HCT116 (cell line): Measurements from ENCODE around the gene FCHSD2. TPM values are rescaled to one million over a fixed set of nuclear protein-coding genes. Genes with fewer than 3 reads are reported as not detected.

Experiments
- ATAC-seq: fragments of 200-7000 bp; cut with Tn5 transposase; 2 replicates; pipeline ENCODE4 v1.9.1; 2020; ENCODE audit warnings: mild to moderate bottlenecking, moderate library complexity
- BruUV-seq: library from RNA; stranded (reverse); fragments of 400-500 nt; replicated peaks from 2 replicates; lab custom pipeline; 2021; lab: Mats Ljungman, UMichigan
- CTCF ChIA-PET: fragments of 300-600 bp; sonication (Branson Sonifier 250); formaldehyde crosslinking; loops from one replicate; lab custom pipeline; 2021; ENCODE audit warnings: antibody characterized with exemption; lab: Charles Lee
- POLR2A ChIA-PET: fragments of 300-600, 350-600 bp; sonication (Branson Sonifier 250); formaldehyde crosslinking; loops from one replicate; lab custom pipeline; 2021; ENCODE audit warnings: antibody characterized with exemption; lab: Charles Lee
- RAD21 ChIA-PET, 2 experiments: fragments of 300-600 bp; sonication (Branson Sonifier 250); formaldehyde crosslinking; loops; one replicate each; lab custom pipeline; 2023; ENCODE audit warnings: low total read pairs in 2 of 2; ENCODE audit not compliant: uncharacterized antibody in 2 of 2, unreplicated experiment in 2 of 2, low non-redundant PET in 1 of 2; lab: Charles Lee
- DNase-seq: peaks from one replicate; pipeline ENCODE4 v3.0.0-alpha.2; 2010; ENCODE audit warnings: low read depth, low spot score
- H2AFZ ChIP-seq: fragments of 200-600 bp; shearing (Covaris generic), sonication (generic); 2 replicates; pipeline ENCODE4 v1.6.1; 2017; ENCODE audit warnings: low read depth, mixed run types, mixed read lengths, antibody characterized with exemption, low read length; ENCODE audit not compliant: poor library complexity, severe bottlenecking
- H3K27ac ChIP-seq: 2 replicates; pipeline ENCODE4 v1.5.1; 2012; ENCODE audit warnings: low read depth, low read length
- H3K27me3 ChIP-seq: fragments of 200-600 bp; sonication (generic); 2 replicates; pipeline ENCODE4 v1.6.1; 2016; ENCODE audit warnings: mixed run types, low read length, mixed read lengths; ENCODE audit not compliant: insufficient read depth
- H3K36me3 ChIP-seq, 2 experiments: fragments of 200-500 bp in 1 of 2; fragments of 200-600 bp in 1 of 2; sonication (Bioruptor generic) in 1 of 2; sonication (generic) in 1 of 2; 2 replicates each; pipeline versions ENCODE4 v1.5.1 to v1.6.1; 2014 to 2016; ENCODE audit warnings: low read length in 2 of 2, inconsistent platforms in 1 of 2, mixed read lengths in 1 of 2, mixed run types in 1 of 2; ENCODE audit not compliant: insufficient read depth in 2 of 2, control insufficient read depth in 1 of 2
- H3K4me1 ChIP-seq, 2 experiments: fragments of 200-600 bp in 1 of 2; sonication (generic) in 1 of 2; 2 replicates each; pipeline versions ENCODE4 v1.5.1 to v1.6.1; 2012 to 2017; ENCODE audit warnings: low read length in 2 of 2, inconsistent platforms in 1 of 2, mild to moderate bottlenecking in 1 of 2, mixed read lengths in 1 of 2, mixed run types in 1 of 2, moderate library complexity in 1 of 2; ENCODE audit not compliant: insufficient read depth in 2 of 2, control insufficient read depth in 1 of 2
- H3K4me2 ChIP-seq: fragments of 200-600 bp; sonication (generic); 2 replicates; pipeline ENCODE4 v1.6.1; 2017; ENCODE audit warnings: mixed run types, low read length, mixed read lengths
- H3K4me3 ChIP-seq, 2 experiments: fragments of 200-600 bp in 1 of 2; sonication (generic) in 1 of 2; replicated peaks in 1 of 2; 2 replicates each; pipeline ENCODE4 v1.5.1; 2011 to 2016; ENCODE audit warnings: low read length in 2 of 2, control low read depth in 1 of 2, low read depth in 1 of 2, mild to moderate bottlenecking in 1 of 2, mixed read lengths in 1 of 2, mixed run types in 1 of 2
- H3K79me2 ChIP-seq: fragments of 200-600 bp; sonication (generic); 2 replicates; pipeline ENCODE4 v1.6.1; 2017; ENCODE audit warnings: mild to moderate bottlenecking, mixed run types, low read length, moderate library complexity, mixed read lengths; ENCODE audit not compliant: insufficient read depth
- H3K9ac ChIP-seq: fragments of 200-600 bp; sonication (generic); 2 replicates; pipeline ENCODE4 v1.6.1; 2016; ENCODE audit warnings: low read length, mixed read lengths
- H3K9me2 ChIP-seq: fragments of 200-600 bp; sonication (generic), shearing (Covaris generic); 2 replicates; pipeline ENCODE4 v1.6.1; 2017; ENCODE audit warnings: mixed run types, mild to moderate bottlenecking, moderate library complexity; ENCODE audit not compliant: insufficient read depth
- H3K9me3 ChIP-seq, 2 experiments: fragments of 200-500 bp in 1 of 2; fragments of 200-600 bp in 1 of 2; sonication (Bioruptor generic) in 1 of 2; sonication (generic) in 1 of 2; 2 replicates each; pipeline ENCODE4 v1.6.1; 2014 to 2017; ENCODE audit warnings: low read length in 2 of 2, mixed read lengths in 2 of 2, inconsistent platforms in 1 of 2, low read depth in 1 of 2, mild to moderate bottlenecking in 1 of 2, mixed run types in 1 of 2, moderate library complexity in 1 of 2; ENCODE audit not compliant: control insufficient read depth in 1 of 2, insufficient read depth in 1 of 2
- H4K20me1 ChIP-seq: fragments of 200-600 bp; sonication (generic), shearing (Covaris generic); 2 replicates; pipeline ENCODE4 v1.6.1; 2017; ENCODE audit warnings: mixed run types, mild to moderate bottlenecking, moderate library complexity; ENCODE audit not compliant: insufficient read depth
- ELF1 ChIP-seq: IDR thresholded peaks from 2 replicates; pipeline ENCODE4 v1.6.1; 2012; ENCODE audit warnings: low read depth, borderline replicate concordance
- EZH2phosphoT487 ChIP-seq: fragments of 200-600 bp; IDR thresholded peaks from 2 replicates; pipeline ENCODE4 v1.6.1; 2018; ENCODE audit warnings: antibody characterized with exemption, borderline replicate concordance
- POLR2AphosphoS5 ChIP-seq: IDR thresholded peaks from 2 replicates; pipeline ENCODE4 v1.6.1; 2011; ENCODE audit warnings: mild to moderate bottlenecking, low read depth, low read length, moderate library complexity
- SIN3A ChIP-seq: IDR thresholded peaks from 2 replicates; pipeline ENCODE4 v1.6.1; 2012; ENCODE audit warnings: low read depth
- SRF ChIP-seq: IDR thresholded peaks from 2 replicates; pipeline ENCODE4 v1.6.1; 2012; ENCODE audit warnings: low read depth
- TCF7L2 ChIP-seq: IDR thresholded peaks from 2 replicates; pipeline ENCODE4 v1.7.0; 2011; ENCODE audit warnings: borderline replicate concordance, inconsistent platforms; ENCODE audit not compliant: insufficient read depth, insufficient read length; ENCODE audit errors: extremely low read depth
- YY1 ChIP-seq: IDR thresholded peaks from 2 replicates; pipeline ENCODE4 v1.6.1; 2011; ENCODE audit warnings: low read length, low read depth, moderate library complexity, mild to moderate bottlenecking; ENCODE audit not compliant: insufficient replicate concordance; ENCODE audit errors: extremely low read depth
- ZNF274 ChIP-seq: fragments of 200-500 bp; sonication (Bioruptor generic); IDR thresholded peaks from 2 replicates; pipeline ENCODE4 v1.6.1; 2014; ENCODE audit warnings: mild to moderate bottlenecking, low read depth, low read length, inconsistent platforms
- intact Hi-C: fragments of 100-400 bp; cut with micrococcal nuclease; formaldehyde crosslinking; loops from 2 replicates; pipeline ENCODE4 v1.10.0; 2022
- total RNA-seq: library from RNA; stranded (reverse); gene quantifications from one replicate; pipeline ENCODE4 v1.2.1, GENCODE V29; 2021; ENCODE audit not compliant: unreplicated experiment
- TF ChIP-seq, protein P1 (sequence below): IDR thresholded peaks from 2 replicates; pipeline ENCODE4 v1.6.1; 2012; ENCODE audit warnings: low read depth
- TF ChIP-seq, protein P2 (sequence below): IDR thresholded peaks from 2 replicates; pipeline ENCODE4 v1.6.1; 2012
- TF ChIP-seq, protein P3 (sequence below): IDR thresholded peaks from 2 replicates; pipeline ENCODE4 v1.6.1; 2012

The FCHSD2 gene
- total RNA-seq, 1 experiment from 2014 or later, result 15.0 TPM

DNA sequence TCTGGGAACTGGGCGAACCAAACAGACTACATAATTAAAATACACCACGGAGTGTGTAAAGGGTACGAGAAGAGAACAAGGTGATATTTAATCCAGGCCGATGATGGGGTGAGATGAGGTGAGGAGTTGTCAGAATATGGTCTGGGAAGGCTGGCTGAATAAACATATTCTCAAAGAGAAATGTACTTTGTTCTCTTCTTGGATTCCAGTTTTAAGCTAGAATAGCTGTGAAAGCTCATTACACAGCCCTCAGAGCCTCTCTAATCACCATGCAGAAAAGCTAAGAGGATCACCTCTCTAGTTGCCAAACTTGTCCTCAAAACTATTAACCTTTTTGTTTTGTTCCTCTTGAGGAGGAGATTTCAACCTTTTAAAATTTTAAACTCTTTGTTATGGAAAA, 238.1 kb downstream of the FCHSD2 start:
- CTCF ChIA-PET, result no interaction called here
- Histone ChIP-seq H3K9me2 (no peaks in the 10 kb centered on the region), H3K9ac (no peak overlapping the region), H3K36me3 (no peaks in the 10 kb centered on the region), H3K4me2 (no peak overlapping the region), H3K4me3 (no peak overlapping the region), H3K27ac (no peak overlapping the region), H3K79me2 (no peaks in the 10 kb centered on the region), H4K20me1 (no peaks in the 10 kb centered on the region)
- BruUV-seq, result no TSS peak
- DNase-seq, result no peak
- TF ChIP-seq, protein P1, sequence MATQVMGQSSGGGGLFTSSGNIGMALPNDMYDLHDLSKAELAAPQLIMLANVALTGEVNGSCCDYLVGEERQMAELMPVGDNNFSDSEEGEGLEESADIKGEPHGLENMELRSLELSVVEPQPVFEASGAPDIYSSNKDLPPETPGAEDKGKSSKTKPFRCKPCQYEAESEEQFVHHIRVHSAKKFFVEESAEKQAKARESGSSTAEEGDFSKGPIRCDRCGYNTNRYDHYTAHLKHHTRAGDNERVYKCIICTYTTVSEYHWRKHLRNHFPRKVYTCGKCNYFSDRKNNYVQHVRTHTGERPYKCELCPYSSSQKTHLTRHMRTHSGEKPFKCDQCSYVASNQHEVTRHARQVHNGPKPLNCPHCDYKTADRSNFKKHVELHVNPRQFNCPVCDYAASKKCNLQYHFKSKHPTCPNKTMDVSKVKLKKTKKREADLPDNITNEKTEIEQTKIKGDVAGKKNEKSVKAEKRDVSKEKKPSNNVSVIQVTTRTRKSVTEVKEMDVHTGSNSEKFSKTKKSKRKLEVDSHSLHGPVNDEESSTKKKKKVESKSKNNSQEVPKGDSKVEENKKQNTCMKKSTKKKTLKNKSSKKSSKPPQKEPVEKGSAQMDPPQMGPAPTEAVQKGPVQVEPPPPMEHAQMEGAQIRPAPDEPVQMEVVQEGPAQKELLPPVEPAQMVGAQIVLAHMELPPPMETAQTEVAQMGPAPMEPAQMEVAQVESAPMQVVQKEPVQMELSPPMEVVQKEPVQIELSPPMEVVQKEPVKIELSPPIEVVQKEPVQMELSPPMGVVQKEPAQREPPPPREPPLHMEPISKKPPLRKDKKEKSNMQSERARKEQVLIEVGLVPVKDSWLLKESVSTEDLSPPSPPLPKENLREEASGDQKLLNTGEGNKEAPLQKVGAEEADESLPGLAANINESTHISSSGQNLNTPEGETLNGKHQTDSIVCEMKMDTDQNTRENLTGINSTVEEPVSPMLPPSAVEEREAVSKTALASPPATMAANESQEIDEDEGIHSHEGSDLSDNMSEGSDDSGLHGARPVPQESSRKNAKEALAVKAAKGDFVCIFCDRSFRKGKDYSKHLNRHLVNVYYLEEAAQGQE, result no peak
- TF ChIP-seq SRF, result no peak
- no peak for TF ChIP-seq ELF1
- TF ChIP-seq, protein P2, sequence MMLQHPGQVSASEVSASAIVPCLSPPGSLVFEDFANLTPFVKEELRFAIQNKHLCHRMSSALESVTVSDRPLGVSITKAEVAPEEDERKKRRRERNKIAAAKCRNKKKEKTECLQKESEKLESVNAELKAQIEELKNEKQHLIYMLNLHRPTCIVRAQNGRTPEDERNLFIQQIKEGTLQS, result no peak
- no peak for TF ChIP-seq YY1
- no peak for TF ChIP-seq ZNF274
- TF ChIP-seq TCF7L2, result no peak
- TF ChIP-seq, protein P3, sequence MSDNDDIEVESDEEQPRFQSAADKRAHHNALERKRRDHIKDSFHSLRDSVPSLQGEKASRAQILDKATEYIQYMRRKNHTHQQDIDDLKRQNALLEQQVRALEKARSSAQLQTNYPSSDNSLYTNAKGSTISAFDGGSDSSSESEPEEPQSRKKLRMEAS, result no peak
- TF ChIP-seq SIN3A, result no peak
- TF ChIP-seq POLR2AphosphoS5, result no peak
- TF ChIP-seq EZH2phosphoT487, result no peak
- TF ChIP-seq, all 23 proteins: peak for 0
- ATAC-seq, result no peak
- H2AFZ ChIP-seq, result no peak overlapping the region
- RAD21 ChIA-PET, result no interaction called here
- no peaks in the 10 kb centered on the region for H3K27me3 ChIP-seq
- no peaks in the 10 kb centered on the region for H3K9me3 ChIP-seq
- intact Hi-C loops, result no loop called here
- H3K4me1 ChIP-seq, result no peaks in the 10 kb centered on the region
- POLR2A ChIA-PET, result no interaction called here
